ENCODE results near the gene PTPRN2. TPM values are rescaled to one million over a fixed set of nuclear protein-coding genes. Genes with fewer than 3 reads are reported as not detected.

PTPRN2 gene
- total and polyA plus RNA-seq, 2 donors (not counting 1 experiment from before 2014, with no cell fraction given), result 0.54 to 1.2 TPM

GRCh38 chr7:158260567-158261361 lies 326.9 kb downstream of the PTPRN2 start:
- Histone ChIP-seq H3K36me3 (ENCODE audit: control insufficient read depth, insufficient read depth, low read length) (no peaks in the 10 kb centered on the region), H4K20me1 (ENCODE audit: control insufficient read depth, extremely low read depth, insufficient read depth, low read length) (no peaks in the 10 kb centered on the region), H3K4me2 (ENCODE audit: extremely low read depth, insufficient read depth, low read length) (no peak overlapping the region), H3K79me2 (ENCODE audit: control insufficient read depth, insufficient read depth, low read length) (no peaks in the 10 kb centered on the region), H3K4me3 (replicated peaks in 1 of 4; ENCODE audit: control extremely low read depth in 1 of 4, insufficient read depth in 1 of 4, low read depth in 3 of 4, low read length in 4 of 4) (no peak overlapping the region), H3K4me1 (ENCODE audit: control insufficient read depth, extremely low read depth, insufficient read depth, low read length) (no peaks in the 10 kb centered on the region), H3K9me3 (ENCODE audit: control insufficient read depth, insufficient read depth, low read depth, low read length) (peaks cover 15% of the 10 kb centered on the region), H2AFZ (ENCODE audit: low read length) (no peak overlapping the region), H3K27ac (ENCODE audit: insufficient read depth, low read length) (no peak overlapping the region), H3K27me3 (ENCODE audit: control insufficient read depth, insufficient read depth, low read length) (no peaks in the 10 kb centered on the region), H3K9ac (ENCODE audit: insufficient read depth, low read length) (no peak overlapping the region)
- DNase-seq (ENCODE audit: low read depth in 2 of 2), result no peak
- no peak for TF ChIP-seq CTCF (conservative IDR thresholded peaks at IDR 0.05 in 1 of 2, IDR thresholded peaks at IDR 0.05 in 1 of 2; ENCODE audit: low read depth in 1 of 2, low read length in 2 of 2)
- no peak for TF ChIP-seq EZH2 (IDR thresholded peaks at IDR 0.05; ENCODE audit: low read length, missing control alignments)

GRCh38 chr7:158259671-158260418 lies 327.8 kb downstream of the PTPRN2 start:
- no peak for DNase-seq (ENCODE audit: low read depth in 2 of 2)
- Histone ChIP-seq H3K4me2 (ENCODE audit: extremely low read depth, insufficient read depth, low read length) (no peak overlapping the region), H4K20me1 (ENCODE audit: control insufficient read depth, extremely low read depth, insufficient read depth, low read length) (no peaks in the 10 kb centered on the region), H3K4me1 (ENCODE audit: control insufficient read depth, extremely low read depth, insufficient read depth, low read length) (no peaks in the 10 kb centered on the region), H3K9ac (ENCODE audit: insufficient read depth, low read length) (no peak overlapping the region), H3K36me3 (ENCODE audit: control insufficient read depth, insufficient read depth, low read length) (no peaks in the 10 kb centered on the region), H3K9me3 (ENCODE audit: control insufficient read depth, insufficient read depth, low read depth, low read length) (peaks cover 15% of the 10 kb centered on the region), H3K27me3 (ENCODE audit: control insufficient read depth, insufficient read depth, low read length) (no peaks in the 10 kb centered on the region), H3K4me3 (replicated peaks in 1 of 4; ENCODE audit: control extremely low read depth in 1 of 4, insufficient read depth in 1 of 4, low read depth in 3 of 4, low read length in 4 of 4) (no peak overlapping the region), H3K79me2 (ENCODE audit: control insufficient read depth, insufficient read depth, low read length) (no peaks in the 10 kb centered on the region), H2AFZ (ENCODE audit: low read length) (no peak overlapping the region), H3K27ac (ENCODE audit: insufficient read depth, low read length) (no peak overlapping the region)
- TF ChIP-seq CTCF (conservative IDR thresholded peaks at IDR 0.05 in 1 of 2, IDR thresholded peaks at IDR 0.05 in 1 of 2; ENCODE audit: low read depth in 1 of 2, low read length in 2 of 2) (no peak), EZH2 (IDR thresholded peaks at IDR 0.05; ENCODE audit: low read length, missing control alignments) (no peak)

GRCh38 chr7:158259141-158259540 lies 328.5 kb downstream of the PTPRN2 start:
- no peak overlapping the region for H2AFZ ChIP-seq (ENCODE audit: low read length)
- no peaks in the 10 kb centered on the region for H4K20me1 ChIP-seq (ENCODE audit: control insufficient read depth, extremely low read depth, insufficient read depth, low read length)
- no peak overlapping the region for H3K4me2 ChIP-seq (ENCODE audit: extremely low read depth, insufficient read depth, low read length)
- DNase-seq (ENCODE audit: low read depth in 2 of 2), result no peak
- H3K36me3 ChIP-seq (ENCODE audit: control insufficient read depth, insufficient read depth, low read length), result no peaks in the 10 kb centered on the region
- no peaks in the 10 kb centered on the region for H3K4me1 ChIP-seq (ENCODE audit: control insufficient read depth, extremely low read depth, insufficient read depth, low read length)
- H3K4me3 ChIP-seq (replicated peaks in 1 of 4; ENCODE audit: control extremely low read depth in 1 of 4, insufficient read depth in 1 of 4, low read depth in 3 of 4, low read length in 4 of 4), result no peak overlapping the region
- no peak overlapping the region for H3K9ac ChIP-seq (ENCODE audit: insufficient read depth, low read length)
- peaks cover 15% of the 10 kb centered on the region for H3K9me3 ChIP-seq (ENCODE audit: control insufficient read depth, insufficient read depth, low read depth, low read length)
- no peaks in the 10 kb centered on the region for H3K27me3 ChIP-seq (ENCODE audit: control insufficient read depth, insufficient read depth, low read length)
- H3K27ac ChIP-seq (ENCODE audit: insufficient read depth, low read length), result no peak overlapping the region
- H3K79me2 ChIP-seq (ENCODE audit: control insufficient read depth, insufficient read depth, low read length), result no peaks in the 10 kb centered on the region
- TF ChIP-seq CTCF (conservative IDR thresholded peaks at IDR 0.05 in 1 of 2, IDR thresholded peaks at IDR 0.05 in 1 of 2; ENCODE audit: low read depth in 1 of 2, low read length in 2 of 2), result no peak

Data from fibroblast of lung (primary cell).